ENCODE data around the gene CD163L1.

The CD163L1 gene

DNA sequence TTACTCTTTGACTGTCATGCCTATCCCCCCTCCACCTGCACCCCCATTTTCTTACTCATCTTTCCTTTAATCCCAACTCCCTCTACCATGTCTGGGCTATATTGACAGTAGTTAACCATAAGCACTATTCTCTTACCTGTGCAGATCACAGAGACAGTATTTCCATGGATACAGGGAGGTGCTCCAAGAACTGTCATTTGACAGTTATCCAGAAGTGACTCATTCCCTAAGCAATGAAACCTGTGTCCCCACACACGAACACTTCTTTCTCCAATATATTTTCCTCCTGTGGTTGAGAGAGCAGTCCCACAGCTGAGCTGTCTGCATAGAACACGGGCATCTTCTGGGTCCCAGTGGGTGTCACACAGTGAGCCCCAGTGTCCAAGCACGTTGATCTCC, 68.8 kb downstream of the CD163L1 start:
- Histone ChIP-seq H3K27me3 (ENCODE audit: low read depth, low read length) (peaks cover 5% of the 10 kb centered on the region; the same call in 1 of the 2 replicates), H3K4me2 (ENCODE audit: low read length) (no peak overlapping the region), H2AFZ (ENCODE audit: low read depth, low read length) (no peak overlapping the region), H3K9ac (ENCODE audit: low read length) (no peak overlapping the region), H3K27ac (ENCODE audit: low read length) (no peak overlapping the region), H3K4me1 (ENCODE audit: low read length) (no peaks in the 10 kb centered on the region), H3K9me3 (ENCODE audit: insufficient read depth, low read length) (no peaks in the 10 kb centered on the region), H3K4me3 (ENCODE audit: low read length) (no peak overlapping the region), H3K79me2 (ENCODE audit: low read length) (no peaks in the 10 kb centered on the region), H4K20me1 (ENCODE audit: insufficient read depth, low read length) (no peaks in the 10 kb centered on the region), H3K36me3 (replicated peaks; ENCODE audit: low read depth, low read length) (no peaks in the 10 kb centered on the region)
- TF ChIP-seq EZH2phosphoT487 (IDR thresholded peaks at IDR 0.05; ENCODE audit: low read depth) = no peak

DNA sequence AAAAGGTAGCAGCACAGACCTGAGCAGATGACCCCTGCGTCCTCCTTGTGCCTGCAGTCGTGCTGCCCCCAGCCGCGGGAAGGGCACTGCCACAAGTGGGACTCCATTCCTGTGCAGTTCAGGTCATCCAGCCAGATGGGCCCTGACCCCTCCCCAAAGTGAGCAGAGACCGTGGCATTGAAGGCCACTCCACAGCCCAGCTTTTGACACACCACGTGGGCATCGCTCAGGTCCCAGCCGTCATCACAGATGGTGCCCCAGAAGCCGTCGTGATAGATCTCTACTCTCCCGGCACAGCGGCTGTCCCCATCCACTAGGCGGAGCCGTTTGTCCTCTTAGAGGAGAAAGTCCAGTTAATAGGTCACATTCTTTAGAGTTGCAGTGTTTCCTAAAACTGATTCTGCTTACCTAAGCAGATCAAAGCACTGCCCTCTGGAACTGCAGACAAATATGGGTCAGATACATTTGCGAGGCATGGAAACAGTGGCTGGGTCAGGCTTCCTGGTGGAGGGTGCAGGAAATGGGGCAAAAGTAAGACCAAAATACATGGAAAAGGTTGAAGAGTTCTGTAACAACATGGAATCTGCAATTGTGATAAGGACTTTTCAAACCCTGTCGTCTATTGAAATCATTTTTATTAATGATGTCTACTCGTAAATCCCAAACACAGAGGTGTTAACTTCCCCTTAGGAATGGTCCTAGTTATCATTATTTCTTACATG, 69.4 kb downstream of the CD163L1 start:
- Histone ChIP-seq H3K9ac (ENCODE audit: low read length) (no peak overlapping the region), H3K4me3 (ENCODE audit: low read length) (no peak overlapping the region), H3K27ac (ENCODE audit: low read length) (no peak overlapping the region), H3K27me3 (ENCODE audit: low read depth, low read length) (peaks cover 5% of the 10 kb centered on the region; the same call in 1 of the 2 replicates), H3K4me2 (ENCODE audit: low read length) (no peak overlapping the region; the same call in 1 of the 2 replicates), H3K4me1 (ENCODE audit: low read length) (no peaks in the 10 kb centered on the region), H3K36me3 (replicated peaks; ENCODE audit: low read depth, low read length) (no peaks in the 10 kb centered on the region), H2AFZ (ENCODE audit: low read depth, low read length) (peak overlapping the region; percentile 48; the same call in 1 of the 2 replicates), H3K9me3 (ENCODE audit: insufficient read depth, low read length) (no peaks in the 10 kb centered on the region), H4K20me1 (ENCODE audit: insufficient read depth, low read length) (no peaks in the 10 kb centered on the region), H3K79me2 (ENCODE audit: low read length) (no peaks in the 10 kb centered on the region)
- TF ChIP-seq EZH2phosphoT487 (IDR thresholded peaks at IDR 0.05; ENCODE audit: low read depth) = no peak
- TF ChIP-seq, protein P1, sequence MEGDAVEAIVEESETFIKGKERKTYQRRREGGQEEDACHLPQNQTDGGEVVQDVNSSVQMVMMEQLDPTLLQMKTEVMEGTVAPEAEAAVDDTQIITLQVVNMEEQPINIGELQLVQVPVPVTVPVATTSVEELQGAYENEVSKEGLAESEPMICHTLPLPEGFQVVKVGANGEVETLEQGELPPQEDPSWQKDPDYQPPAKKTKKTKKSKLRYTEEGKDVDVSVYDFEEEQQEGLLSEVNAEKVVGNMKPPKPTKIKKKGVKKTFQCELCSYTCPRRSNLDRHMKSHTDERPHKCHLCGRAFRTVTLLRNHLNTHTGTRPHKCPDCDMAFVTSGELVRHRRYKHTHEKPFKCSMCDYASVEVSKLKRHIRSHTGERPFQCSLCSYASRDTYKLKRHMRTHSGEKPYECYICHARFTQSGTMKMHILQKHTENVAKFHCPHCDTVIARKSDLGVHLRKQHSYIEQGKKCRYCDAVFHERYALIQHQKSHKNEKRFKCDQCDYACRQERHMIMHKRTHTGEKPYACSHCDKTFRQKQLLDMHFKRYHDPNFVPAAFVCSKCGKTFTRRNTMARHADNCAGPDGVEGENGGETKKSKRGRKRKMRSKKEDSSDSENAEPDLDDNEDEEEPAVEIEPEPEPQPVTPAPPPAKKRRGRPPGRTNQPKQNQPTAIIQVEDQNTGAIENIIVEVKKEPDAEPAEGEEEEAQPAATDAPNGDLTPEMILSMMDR (IDR thresholded peaks at IDR 0.05; ENCODE audit: low read depth, low read length) = peak; percentile 73

DNA sequence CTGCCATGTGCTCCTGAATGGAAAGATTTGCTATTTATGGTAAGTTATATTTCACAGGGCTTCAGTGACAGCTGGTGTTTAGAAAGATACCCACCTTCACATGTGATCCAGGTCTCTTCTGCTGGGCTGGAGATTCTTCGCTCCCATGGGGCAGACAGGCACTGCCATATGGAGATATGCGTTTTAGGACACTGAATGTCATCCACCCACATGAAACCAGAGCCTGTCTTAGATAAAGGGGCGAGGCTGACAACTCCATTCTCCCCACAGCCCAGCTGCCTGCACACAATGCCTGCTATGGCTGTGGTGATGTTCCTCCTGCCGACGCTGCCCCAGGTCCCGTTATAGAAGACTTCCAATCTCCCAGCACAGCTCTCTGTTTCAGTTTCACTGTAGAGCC, 70.7 kb downstream of the CD163L1 start:
- Histone ChIP-seq H3K4me2 (ENCODE audit: low read length) (no peak overlapping the region), H3K27ac (ENCODE audit: low read length) (no peak overlapping the region), H3K27me3 (ENCODE audit: low read depth, low read length) (peaks cover 4% of the 10 kb centered on the region; the same call in 1 of the 2 replicates), H2AFZ (ENCODE audit: low read depth, low read length) (no peak overlapping the region), H4K20me1 (ENCODE audit: insufficient read depth, low read length) (no peaks in the 10 kb centered on the region), H3K36me3 (replicated peaks; ENCODE audit: low read depth, low read length) (no peaks in the 10 kb centered on the region), H3K9ac (ENCODE audit: low read length) (no peak overlapping the region), H3K4me3 (ENCODE audit: low read length) (no peak overlapping the region), H3K9me3 (ENCODE audit: insufficient read depth, low read length) (no peaks in the 10 kb centered on the region), H3K79me2 (ENCODE audit: low read length) (no peaks in the 10 kb centered on the region), H3K4me1 (ENCODE audit: low read length) (0 out of 2 replicates have a peak, but pooled peaks cover 4% of the 10 kb centered on the region)
- TF ChIP-seq EZH2phosphoT487 (IDR thresholded peaks at IDR 0.05; ENCODE audit: low read depth) = no peak
- TF ChIP-seq, protein P1 (IDR thresholded peaks at IDR 0.05; ENCODE audit: low read depth, low read length) = no peak

DNA sequence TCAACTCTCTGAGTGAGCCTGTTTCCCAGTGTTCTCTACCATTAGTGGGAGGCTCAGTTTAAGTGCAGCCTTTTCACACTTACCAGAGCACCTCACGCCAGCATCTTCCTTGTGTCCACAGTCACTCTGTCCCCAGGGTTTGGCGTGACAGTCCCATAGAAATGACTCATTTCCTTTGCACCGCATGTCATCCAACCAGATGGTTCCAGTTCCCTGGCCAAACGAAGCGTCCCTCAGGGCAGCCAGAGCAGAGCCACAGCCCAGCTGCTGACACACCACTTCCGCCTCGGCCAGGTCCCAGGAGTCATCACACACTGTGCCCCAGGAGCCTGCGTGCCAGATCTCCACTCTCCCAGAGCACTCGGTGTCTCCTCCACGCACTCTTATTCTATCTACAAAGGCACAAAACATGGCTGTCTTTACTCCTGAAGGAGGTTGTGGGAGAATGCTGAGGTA, 74.7 kb downstream of the CD163L1 start:
- 0 out of 2 replicates have a peak, but pooled peaks cover 4% of the 10 kb centered on the region for H3K4me1 ChIP-seq (ENCODE audit: low read length)
- peak overlapping the region; percentile 25; the same call in 1 of the 2 replicates for H3K4me3 ChIP-seq (ENCODE audit: low read length)
- no peaks in the 10 kb centered on the region for H3K36me3 ChIP-seq (replicated peaks; ENCODE audit: low read depth, low read length)
- H3K79me2 ChIP-seq (ENCODE audit: low read length) = no peaks in the 10 kb centered on the region
- TF ChIP-seq, protein P1 (IDR thresholded peaks at IDR 0.05; ENCODE audit: low read depth, low read length) = no peak
- TF ChIP-seq EZH2phosphoT487 (IDR thresholded peaks at IDR 0.05; ENCODE audit: low read depth) = no peak
- H3K4me2 ChIP-seq (ENCODE audit: low read length) = peak overlapping the region; percentile 38
- H3K9me3 ChIP-seq (ENCODE audit: insufficient read depth, low read length) = no peaks in the 10 kb centered on the region
- no peaks in the 10 kb centered on the region for H4K20me1 ChIP-seq (ENCODE audit: insufficient read depth, low read length)
- no peaks in the 10 kb centered on the region; the same call in 1 of the 2 replicates for H3K27me3 ChIP-seq (ENCODE audit: low read depth, low read length)
- no peak overlapping the region for H3K27ac ChIP-seq (ENCODE audit: low read length)
- H3K9ac ChIP-seq (ENCODE audit: low read length) = no peak overlapping the region
- peak overlapping the region; percentile 41 for H2AFZ ChIP-seq (ENCODE audit: low read depth, low read length)

Measured in OCI-LY3 (cell line).